B cell (primary cell): Measurements from ENCODE around the gene DCDC1.

Source experiments
- CTCF ChIP-seq: fragments of 200-600 bp; IDR thresholded peaks from one replicate; pipeline ENCODE4 v1.8.0; 2022; ENCODE audit warnings: antibody characterized with exemption, mild to moderate bottlenecking
- EZH2 ChIP-seq: IDR thresholded peaks from 2 replicates; pipeline ENCODE4 v1.6.1; 2012; ENCODE audit warnings: borderline replicate concordance, low read depth, mild to moderate bottlenecking, moderate library complexity, low read length; ENCODE audit not compliant: insufficient read depth, poor library complexity, severe bottlenecking

- TF ChIP-seq EZH2 (no peak), CTCF (no peak)
These were observed 500.9 kb downstream of the DCDC1 start for GRCh38 chr11:30868626-30869081.
